HG02870 (cell line): ENCODE results near the gene ZSWIM6.

Experiments
- ATAC-seq: cut with Tn5 transposase; IDR thresholded peaks from one replicate; pipeline ENCODE4 v1.9.1; 2021; ENCODE audit warnings: mild to moderate bottlenecking, moderate library complexity; ENCODE audit not compliant: unreplicated experiment

The ZSWIM6 gene

GRCh38 chr5:61331407-61332357 is at the start of gene ZSWIM6:
TSS of gene ZSWIM6 (plus strand) at chr5:61332258. CDS start at chr5:61332273, 15 bp downstream.
- peak; percentile 54 for ATAC-seq

GRCh38 chr5:61283471-61283870 is 48.6 kb upstream of the ZSWIM6 start:
- no peak for ATAC-seq

- ATAC-seq = no peak
These were observed 46.5 kb upstream of the ZSWIM6 start for GRCh38 chr5:61285531-61285930.

GRCh38 chr5:61286446-61287132 is 45.5 kb upstream of the ZSWIM6 start:
- ATAC-seq = no peak

- ATAC-seq = no peak
These were observed 44.6 kb upstream of the ZSWIM6 start for GRCh38 chr5:61287474-61287873.

- no peak for ATAC-seq
These were observed 42.8 kb upstream of the ZSWIM6 start for GRCh38 chr5:61289241-61289640.

GRCh38 chr5:61289669-61290306 is 42.3 kb upstream of the ZSWIM6 start:
- no peak for ATAC-seq

- no peak for ATAC-seq
These were observed 41.3 kb upstream of the ZSWIM6 start for GRCh38 chr5:61290791-61291210.

- ATAC-seq = no peak
These were observed 39.9 kb upstream of the ZSWIM6 start for GRCh38 chr5:61292062-61292657.

GRCh38 chr5:61293071-61293470 is 39.0 kb upstream of the ZSWIM6 start:
- ATAC-seq = no peak

- ATAC-seq = no peak
These were observed 38.2 kb upstream of the ZSWIM6 start for GRCh38 chr5:61293873-61294272.

- no peak for ATAC-seq
These were observed 36.7 kb upstream of the ZSWIM6 start for GRCh38 chr5:61295365-61295764.

GRCh38 chr5:61298066-61298465 is 34.0 kb upstream of the ZSWIM6 start:
- ATAC-seq = no peak

- no peak for ATAC-seq
These were observed 33.5 kb upstream of the ZSWIM6 start for GRCh38 chr5:61298580-61298979.

- no peak for ATAC-seq
These were observed 32.8 kb upstream of the ZSWIM6 start for GRCh38 chr5:61299261-61299681.

GRCh38 chr5:61301341-61302199 is 30.5 kb upstream of the ZSWIM6 start:
- ATAC-seq = no peak

GRCh38 chr5:61302200-61302563 is 29.9 kb upstream of the ZSWIM6 start:
- ATAC-seq = no peak

- ATAC-seq = no peak
These were observed 28.7 kb upstream of the ZSWIM6 start for GRCh38 chr5:61303346-61303745.

- ATAC-seq = no peak
These were observed 27.3 kb upstream of the ZSWIM6 start for GRCh38 chr5:61304590-61305381.
